IPS-11a (cell line): ENCODE results near the gene PLA2G4B.

Source experiments
- H3K4me3 ChIP-seq: one replicate; pipeline ENCODE4 v1.5.1; 2013; ENCODE audit warnings: low read depth, low read length, control low read depth

Gene PLA2G4B

GRCh38 chr15:41809121-41809520 lies 29.5 kb upstream of the PLA2G4B start:
- no peak overlapping the region for H3K4me3 ChIP-seq

DNA sequence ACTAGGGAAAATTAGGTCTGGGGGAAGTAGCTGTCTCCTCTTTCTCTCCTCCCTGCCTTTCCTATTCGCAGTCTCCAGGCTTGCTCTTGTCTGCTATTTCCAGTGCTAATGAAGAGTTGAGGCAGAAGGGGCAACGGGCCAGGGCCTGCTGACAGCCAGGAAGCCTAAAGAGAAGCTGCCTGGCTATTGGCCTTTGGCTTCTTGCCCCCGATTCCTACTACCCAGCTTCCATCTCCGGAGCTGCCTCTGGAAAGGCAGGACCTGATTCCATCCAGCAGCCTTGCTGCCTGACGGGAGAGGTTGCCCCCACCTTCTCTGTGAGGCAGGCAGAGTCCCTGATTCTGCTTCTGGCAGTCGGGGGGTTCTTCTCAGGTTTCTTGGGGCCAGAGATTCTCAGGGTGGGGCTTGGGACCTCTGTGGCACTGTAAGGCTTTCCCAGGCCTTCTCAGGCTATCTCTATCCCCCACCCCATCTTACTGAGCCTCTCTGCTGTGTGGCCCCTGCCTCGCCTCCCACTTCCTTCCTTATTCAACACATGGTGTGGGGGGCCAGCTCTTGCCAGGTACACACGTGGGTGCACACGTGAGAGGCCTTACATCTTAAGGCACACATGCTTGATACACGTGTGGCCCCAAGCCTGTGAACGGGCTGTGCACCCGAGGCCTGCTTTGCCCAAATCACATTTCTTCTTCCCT lies 29.0 kb upstream of the PLA2G4B start:
- H3K4me3 ChIP-seq, result no peak overlapping the region

DNA sequence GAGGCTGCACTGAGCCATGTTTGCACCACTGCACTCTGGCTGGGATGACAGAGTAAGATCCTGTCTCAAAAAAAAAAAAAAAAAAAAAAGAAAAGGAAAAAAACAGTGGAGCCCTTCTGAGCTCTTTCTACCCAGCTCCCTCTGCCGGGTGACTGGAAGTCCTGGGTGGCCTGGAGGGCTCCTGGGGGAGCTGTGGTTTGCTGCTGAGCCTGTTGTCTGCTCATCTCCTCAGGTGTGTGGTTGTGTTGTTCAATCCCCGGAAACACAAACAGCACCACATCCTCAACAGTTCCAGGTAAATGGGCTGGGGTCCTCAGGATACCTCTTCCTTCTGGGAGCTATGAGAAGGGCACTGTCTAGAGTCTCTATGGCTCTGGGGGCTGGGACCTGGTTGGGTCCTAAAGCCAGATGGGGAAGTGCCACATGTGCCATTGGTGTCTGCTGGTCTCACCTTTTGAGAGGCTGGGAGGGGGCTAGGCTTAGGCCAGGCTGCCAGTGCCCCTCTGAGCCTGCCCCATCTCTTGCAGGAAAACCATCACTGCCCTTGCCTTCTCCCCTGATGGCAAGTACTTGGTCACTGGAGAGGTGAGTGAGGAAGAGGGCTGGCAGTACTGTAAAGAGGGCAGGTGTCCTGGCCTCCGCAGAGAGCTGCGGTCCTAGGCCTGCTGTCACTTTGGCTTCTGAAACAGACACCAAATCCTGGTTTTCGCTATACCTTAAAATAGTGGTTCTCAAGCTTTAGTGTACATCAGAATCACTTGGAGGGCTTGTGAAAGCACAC lies 27.8 kb upstream of the PLA2G4B start:
- no peak overlapping the region for H3K4me3 ChIP-seq

GRCh38 chr15:41811432-41812195 lies 27.0 kb upstream of the PLA2G4B start:
- H3K4me3 ChIP-seq, result no peak overlapping the region

DNA sequence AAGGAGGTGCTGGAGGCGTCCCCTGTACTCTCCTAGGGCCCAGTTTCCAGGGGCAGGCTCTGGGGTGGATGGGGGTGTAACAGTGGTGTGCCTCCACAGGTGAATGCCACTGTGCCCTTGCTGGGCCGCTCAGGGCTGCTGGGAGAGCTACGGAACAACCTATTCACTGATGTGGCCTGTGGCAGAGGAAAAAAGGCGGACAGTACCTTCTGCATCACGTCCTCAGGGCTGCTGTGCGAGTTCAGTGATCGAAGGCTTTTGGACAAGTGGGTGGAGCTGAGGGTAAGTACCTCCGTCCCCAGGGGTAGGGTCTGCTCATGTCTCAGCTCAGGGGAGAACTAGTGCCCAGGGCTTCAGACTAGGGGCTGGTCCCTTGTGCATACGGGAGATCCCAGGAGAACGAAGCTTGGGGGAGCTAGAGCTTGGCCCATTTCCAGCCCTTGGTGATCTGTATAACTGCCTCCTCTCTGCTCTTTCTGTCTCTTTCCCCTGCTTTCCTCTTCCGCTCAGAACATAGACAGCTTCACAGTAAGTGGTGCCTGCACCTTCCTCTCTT lies 25.7 kb upstream of the PLA2G4B start:
- H3K4me3 ChIP-seq, result no peak overlapping the region

GRCh38 chr15:41813426-41813825 lies 25.2 kb upstream of the PLA2G4B start:
- H3K4me3 ChIP-seq, result no peak overlapping the region

GRCh38 chr15:41814534-41814933 lies 24.1 kb upstream of the PLA2G4B start:
- H3K4me3 ChIP-seq, result no peak overlapping the region

GRCh38 chr15:41816788-41817187 lies 21.9 kb upstream of the PLA2G4B start:
- no peak overlapping the region for H3K4me3 ChIP-seq

DNA sequence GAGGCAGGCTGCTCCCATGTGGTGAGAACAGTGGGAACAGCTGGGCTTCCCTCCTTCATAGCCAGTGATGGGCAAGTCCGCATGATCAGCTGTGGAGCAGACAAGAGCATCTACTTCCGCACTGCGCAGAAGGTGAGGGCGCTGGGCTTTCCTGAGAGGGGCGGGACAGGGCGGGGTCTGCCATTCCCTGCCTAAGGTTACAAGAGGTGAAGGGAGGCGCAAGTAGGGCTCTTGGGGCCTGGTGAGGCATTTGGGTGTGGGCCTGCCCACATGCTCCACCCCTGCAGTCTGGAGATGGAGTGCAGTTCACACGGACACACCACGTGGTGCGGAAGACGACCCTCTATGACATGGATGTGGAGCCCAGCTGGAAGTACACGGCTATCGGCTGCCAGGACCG lies 21.3 kb upstream of the PLA2G4B start:
- no peak overlapping the region for H3K4me3 ChIP-seq

- no peak overlapping the region for H3K4me3 ChIP-seq
Measured at GRCh38 chr15:41817781-41818180, 20.9 kb upstream of the PLA2G4B start.

DNA sequence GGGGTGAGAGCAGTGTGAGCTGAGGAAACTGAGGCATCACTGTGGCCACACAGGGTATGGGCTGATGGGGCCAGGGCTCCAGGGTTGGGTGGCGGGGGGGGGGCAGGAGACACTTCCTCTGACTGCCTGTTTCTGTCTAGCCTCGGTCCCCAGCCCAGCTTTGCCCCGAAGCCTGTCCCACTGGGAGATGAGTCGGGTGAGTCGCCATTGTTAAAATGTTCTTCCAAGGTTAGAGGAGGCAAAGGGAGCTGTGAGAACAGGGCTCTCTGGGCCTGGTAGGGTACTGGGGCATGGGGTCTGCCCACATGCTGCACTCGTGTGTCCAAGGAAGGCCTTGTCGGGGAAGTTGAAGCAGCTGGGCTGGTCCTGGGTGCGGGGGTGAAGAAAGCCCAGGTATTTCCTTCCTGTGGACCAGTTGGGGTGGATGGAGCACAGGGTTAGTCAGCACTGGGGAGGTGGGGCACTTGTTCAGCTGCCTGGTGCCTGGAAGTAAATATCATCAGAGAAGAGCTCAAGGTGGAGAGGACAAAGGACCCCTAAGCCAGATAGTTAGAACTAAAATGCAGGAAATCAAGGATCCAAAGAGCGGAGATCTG lies 19.1 kb upstream of the PLA2G4B start:
- H3K4me3 ChIP-seq, result no peak overlapping the region

DNA sequence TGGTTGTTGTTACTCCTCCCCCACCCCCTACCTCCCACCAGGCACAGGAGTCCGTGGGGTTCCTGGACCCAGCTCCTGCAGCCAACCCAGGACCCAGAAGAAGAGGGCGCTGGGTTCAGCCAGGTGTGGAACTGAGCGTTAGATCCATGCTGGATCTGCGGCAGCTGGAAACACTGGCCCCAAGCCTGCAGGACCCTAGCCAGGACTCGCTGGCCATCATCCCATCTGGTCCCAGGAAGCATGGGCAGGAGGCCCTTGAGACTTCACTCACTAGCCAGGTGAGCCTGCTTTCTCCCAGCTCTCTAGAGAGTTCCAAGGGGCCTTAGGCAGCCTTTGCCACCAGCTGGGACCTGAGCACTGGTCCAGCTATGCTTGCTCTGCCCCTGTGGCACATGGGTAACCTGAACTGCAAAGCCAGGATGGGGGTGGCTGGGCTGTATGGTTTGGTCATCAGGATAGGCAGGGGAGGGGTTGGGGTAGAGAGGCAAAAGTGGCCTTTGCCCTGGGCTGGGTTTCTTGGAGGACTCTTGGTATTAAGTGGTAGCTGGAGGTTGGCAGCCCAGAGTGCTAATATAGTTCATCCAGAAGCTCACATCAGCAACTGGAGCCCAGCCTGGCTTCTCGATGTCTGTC lies 17.7 kb upstream of the PLA2G4B start:
- H3K4me3 ChIP-seq, result no peak overlapping the region

GRCh38 chr15:41821831-41822230 lies 16.8 kb upstream of the PLA2G4B start:
- no peak overlapping the region for H3K4me3 ChIP-seq

- no peak overlapping the region for H3K4me3 ChIP-seq
Measured at GRCh38 chr15:41822471-41822870, 16.2 kb upstream of the PLA2G4B start.

GRCh38 chr15:41822957-41823356 lies 15.7 kb upstream of the PLA2G4B start:
- no peak overlapping the region for H3K4me3 ChIP-seq

GRCh38 chr15:41823502-41823901 lies 15.1 kb upstream of the PLA2G4B start:
- no peak overlapping the region for H3K4me3 ChIP-seq

- no peak overlapping the region for H3K4me3 ChIP-seq
Measured at GRCh38 chr15:41824062-41824745, 14.4 kb upstream of the PLA2G4B start.

GRCh38 chr15:41825145-41825544 lies 13.5 kb upstream of the PLA2G4B start:
- H3K4me3 ChIP-seq, result no peak overlapping the region

DNA sequence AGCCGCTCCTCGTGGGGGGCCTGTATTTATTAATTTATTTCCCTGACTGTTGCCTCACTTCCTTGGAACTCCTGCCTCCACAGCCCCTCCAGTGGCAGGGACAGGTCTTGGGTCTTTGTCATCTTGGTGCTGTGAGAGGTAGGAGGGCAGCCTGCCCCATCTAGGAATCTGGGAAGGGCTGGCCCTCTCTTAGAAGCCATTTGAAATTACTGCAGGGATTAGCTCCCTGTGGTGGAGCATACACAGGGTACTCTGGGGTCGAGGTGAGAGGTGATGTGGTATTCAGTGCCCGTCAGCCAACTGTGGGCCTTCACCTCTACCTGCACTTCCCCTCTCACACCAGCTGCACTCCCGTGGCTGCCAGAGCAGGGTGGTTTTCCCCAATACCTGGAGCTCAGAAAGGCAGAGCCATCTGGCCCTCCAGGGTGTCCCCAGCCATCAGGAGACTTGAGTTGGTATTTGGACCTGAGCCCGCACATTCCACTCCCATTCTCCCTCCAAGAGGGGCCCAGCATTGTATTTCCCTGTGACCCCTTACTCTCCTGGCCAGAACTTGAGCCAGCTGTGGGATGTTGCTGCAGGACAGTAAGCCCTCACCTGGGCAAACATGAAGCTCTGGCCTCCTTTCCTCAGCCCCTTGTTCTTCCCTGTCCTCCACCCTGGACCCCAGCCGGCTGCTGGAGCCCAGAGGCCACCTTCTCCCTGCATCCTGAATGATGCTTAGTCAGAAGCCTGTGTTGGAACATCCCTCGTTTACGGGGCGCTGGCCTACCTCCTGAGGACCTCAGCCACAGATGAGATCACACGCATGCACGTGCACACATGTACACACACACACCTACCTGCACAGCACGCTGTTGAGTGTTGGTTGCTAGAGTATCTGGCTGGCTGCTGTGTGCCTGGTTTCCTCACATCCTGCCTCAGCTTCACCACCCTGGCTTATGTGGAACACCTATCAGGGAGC lies 12.8 kb upstream of the PLA2G4B start:
- H3K4me3 ChIP-seq, result no peak overlapping the region
